Stimulated activated CD8-positive, alpha-beta memory T cell treated with anti-CD3 and anti-CD28 coated beads, Interleukin-7, amount 100 ng/mL, for 24 hours (primary cell): ENCODE results near the gene GAS6.
"Not testable (repeated sequence)": the region's sequence is repeated elsewhere in the genome, so short reads cannot be mapped to it uniquely, and the experiment has no call there.

Experiments used
- DNase-seq: peaks from one replicate; pipeline ENCODE4 v3.0.0-alpha.2; 2020; ENCODE audit warnings: low read depth

GAS6 gene

GRCh38 chr13:113789931-113790330 is 73.9 kb downstream of the GAS6 start:
- not testable (repeated sequence) for DNase-seq

- no peak for DNase-seq
These were observed 74.7 kb downstream of the GAS6 start for GRCh38 chr13:113789167-113789566.

- DNase-seq, result no peak
These were observed 75.3 kb downstream of the GAS6 start for GRCh38 chr13:113788413-113789135.

- no peak for DNase-seq
These were observed 76.2 kb downstream of the GAS6 start for GRCh38 chr13:113787694-113788093.

GRCh38 chr13:113786262-113786841 is 77.5 kb downstream of the GAS6 start:
- no peak for DNase-seq

GRCh38 chr13:113785051-113786010 is 78.5 kb downstream of the GAS6 start:
- DNase-seq, result no peak

GRCh38 chr13:113784645-113785024 is 79.2 kb downstream of the GAS6 start:
- no peak for DNase-seq

GRCh38 chr13:113783966-113784644 is 79.8 kb downstream of the GAS6 start:
- DNase-seq, result no peak

GRCh38 chr13:113783200-113783881 is 80.5 kb downstream of the GAS6 start:
- no peak for DNase-seq

GRCh38 chr13:113782472-113782871 is 81.4 kb downstream of the GAS6 start:
- no peak for DNase-seq

- no peak for DNase-seq
These were observed 82.3 kb downstream of the GAS6 start for GRCh38 chr13:113781571-113781970.

- DNase-seq, result no peak
These were observed 86.3 kb downstream of the GAS6 start for GRCh38 chr13:113777311-113778260.

- no peak for DNase-seq
These were observed 87.4 kb downstream of the GAS6 start for GRCh38 chr13:113776231-113777125.

- DNase-seq, result no peak
These were observed 88.3 kb downstream of the GAS6 start for GRCh38 chr13:113775451-113776145.

GRCh38 chr13:113774177-113775107 is 89.4 kb downstream of the GAS6 start:
- DNase-seq, result no peak

- DNase-seq, result no peak
These were observed 92.1 kb downstream of the GAS6 start for GRCh38 chr13:113771709-113772331.

GRCh38 chr13:113770937-113771336 is 92.9 kb downstream of the GAS6 start:
- no peak for DNase-seq
